Testis (tissue), 3 donors: ENCODE results near the gene NCOA6. TPM values are rescaled to one million over a fixed set of nuclear protein-coding genes. Genes with fewer than 3 reads are reported as not detected.
"Not testable (repeated sequence)": the region's sequence is repeated elsewhere in the genome, so short reads cannot be mapped to it uniquely, and the experiment has no call there.

Source experiments
- DNase-seq: peaks from one replicate; pipeline ENCODE4 v3.0.0-alpha.2; 2019
- H3K27ac ChIP-seq, 2 donors: fragments of 200-600 bp; sonication (generic); one replicate each; pipeline ENCODE4 v1.5.1; 2019
- H3K27me3 ChIP-seq: fragments of 200-600 bp; sonication (generic); one replicate; pipeline ENCODE4 v1.5.1; 2019
- H3K36me3 ChIP-seq: fragments of 200-600 bp; sonication (generic); one replicate; pipeline ENCODE4 v1.5.1; 2017; ENCODE audit warnings: low read depth; ENCODE audit errors: missing control alignments
- H3K4me1 ChIP-seq: fragments of 200-600 bp; sonication (generic); one replicate; pipeline ENCODE4 v1.5.1; 2019
- H3K4me3 ChIP-seq, 2 donors: fragments of 200-600 bp; sonication (generic); one replicate each; pipeline ENCODE4 v1.5.1; 2017 to 2019
- H3K9me3 ChIP-seq: fragments of 200-600 bp; sonication (generic); one replicate; pipeline ENCODE4 v1.5.1; 2017
- POLR2A ChIP-seq: fragments of 450-650 bp; IDR thresholded peaks from one replicate; pipeline ENCODE4 v1.6.1; 2017; ENCODE audit warnings: antibody characterized with exemption, mild to moderate bottlenecking, moderate library complexity
- WGBS, 2 donors: methylation state at CpG; one replicate each; pipeline ENCODE4 v1.1.5; 2018; 5-methylcytosine and 5-hydroxymethylcytosine counted together
- intact Hi-C: fragments of 100-400 bp; cut with DNase I; formaldehyde crosslinking; loops from one replicate; pipeline ENCODE4 v1.15.1; 2023; ENCODE audit warnings: low total_unique reads
- polyA plus RNA-seq: library from polyadenylated mRNA; stranded (reverse); fragments of 350-450 nt; fragmentation: Illumina TruSeq; extraction: RNeasy Lipid Tissue Mini Kit (QIAGEN cat#74804); gene quantifications from one replicate; pipeline ENCODE4 v1.2.3, GENCODE V29; 2014; ENCODE audit warnings: low read depth, low replicate concordance; ENCODE audit not compliant: insufficient read depth
- total RNA-seq, 2 donors: library from RNA; depleted of rRNA; stranded (reverse); fragments of >200 nt; gene quantifications; one replicate each; pipeline ENCODE4 v1.2.3, GENCODE V29; 2016
- TF ChIP-seq, protein P1 (sequence below), 3 experiments: fragments of 450-650 bp in 2 of 3; fragments of 200-600 bp in 1 of 3; sonication (generic) in 1 of 3; IDR thresholded peaks; one replicate each; pipeline ENCODE4 v1.5.1; 2016 to 2019; ENCODE audit warnings: antibody characterized with exemption in 3 of 3, mild to moderate bottlenecking in 2 of 3, moderate library complexity in 1 of 3

Gene NCOA6
- total and polyA plus RNA-seq, 3 donors from 2014 or later: 45.2 to 54.4 (median 48.1) TPM

GRCh38 chr20:34716921-34717229 is 108.6 kb downstream of the NCOA6 start:
- no peaks in the 10 kb centered on the region for H3K36me3 ChIP-seq
- TF ChIP-seq POLR2A: no peak
- TF ChIP-seq, protein P1, sequence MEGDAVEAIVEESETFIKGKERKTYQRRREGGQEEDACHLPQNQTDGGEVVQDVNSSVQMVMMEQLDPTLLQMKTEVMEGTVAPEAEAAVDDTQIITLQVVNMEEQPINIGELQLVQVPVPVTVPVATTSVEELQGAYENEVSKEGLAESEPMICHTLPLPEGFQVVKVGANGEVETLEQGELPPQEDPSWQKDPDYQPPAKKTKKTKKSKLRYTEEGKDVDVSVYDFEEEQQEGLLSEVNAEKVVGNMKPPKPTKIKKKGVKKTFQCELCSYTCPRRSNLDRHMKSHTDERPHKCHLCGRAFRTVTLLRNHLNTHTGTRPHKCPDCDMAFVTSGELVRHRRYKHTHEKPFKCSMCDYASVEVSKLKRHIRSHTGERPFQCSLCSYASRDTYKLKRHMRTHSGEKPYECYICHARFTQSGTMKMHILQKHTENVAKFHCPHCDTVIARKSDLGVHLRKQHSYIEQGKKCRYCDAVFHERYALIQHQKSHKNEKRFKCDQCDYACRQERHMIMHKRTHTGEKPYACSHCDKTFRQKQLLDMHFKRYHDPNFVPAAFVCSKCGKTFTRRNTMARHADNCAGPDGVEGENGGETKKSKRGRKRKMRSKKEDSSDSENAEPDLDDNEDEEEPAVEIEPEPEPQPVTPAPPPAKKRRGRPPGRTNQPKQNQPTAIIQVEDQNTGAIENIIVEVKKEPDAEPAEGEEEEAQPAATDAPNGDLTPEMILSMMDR (IDR thresholded peaks at IDR 0.05): no peak

GRCh38 chr20:34715384-34715783 is 110.1 kb downstream of the NCOA6 start:
- Histone ChIP-seq H3K4me1 (peaks cover 10% of the 10 kb centered on the region), H3K27ac (no peak overlapping the region), H3K27me3 (no peaks in the 10 kb centered on the region), H3K9me3 (no peaks in the 10 kb centered on the region), H3K4me3 (no peak overlapping the region), H3K36me3 (no peaks in the 10 kb centered on the region)
- no peak for DNase-seq
- intact Hi-C loops: no loop called here
- TF ChIP-seq, protein P1 (IDR thresholded peaks at IDR 0.05): no peak
- no peak for TF ChIP-seq POLR2A
- 95% methylated on average over 4 of the region's 4 CpGs for WGBS, 2 donors

More at GRCh38 chr20:34716921-34717229, 108.6 kb downstream of the NCOA6 start:
- intact Hi-C loops: no loop called here
- Histone ChIP-seq H3K9me3 (no peaks in the 10 kb centered on the region), H3K4me1 (peaks cover 6% of the 10 kb centered on the region), H3K4me3 (no peak overlapping the region), H3K27me3 (no peaks in the 10 kb centered on the region), H3K27ac (no peak overlapping the region)
- 92 to 97% methylated on average over 2 of the region's 2 CpGs for WGBS, 2 donors
- DNase-seq: no peak

- H3K27me3 ChIP-seq, H3K9me3 ChIP-seq, DNase-seq, H3K36me3 ChIP-seq, H3K4me3 ChIP-seq, intact Hi-C loops, H3K27ac ChIP-seq: not testable (repeated sequence)
- peaks cover 11% of the 10 kb centered on the region for H3K4me1 ChIP-seq
- WGBS, 2 donors: 92 to 95% methylated on average over 10 of the region's 10 CpGs
Measured at GRCh38 chr20:34713944-34714515, 111.4 kb downstream of the NCOA6 start.

DNA sequence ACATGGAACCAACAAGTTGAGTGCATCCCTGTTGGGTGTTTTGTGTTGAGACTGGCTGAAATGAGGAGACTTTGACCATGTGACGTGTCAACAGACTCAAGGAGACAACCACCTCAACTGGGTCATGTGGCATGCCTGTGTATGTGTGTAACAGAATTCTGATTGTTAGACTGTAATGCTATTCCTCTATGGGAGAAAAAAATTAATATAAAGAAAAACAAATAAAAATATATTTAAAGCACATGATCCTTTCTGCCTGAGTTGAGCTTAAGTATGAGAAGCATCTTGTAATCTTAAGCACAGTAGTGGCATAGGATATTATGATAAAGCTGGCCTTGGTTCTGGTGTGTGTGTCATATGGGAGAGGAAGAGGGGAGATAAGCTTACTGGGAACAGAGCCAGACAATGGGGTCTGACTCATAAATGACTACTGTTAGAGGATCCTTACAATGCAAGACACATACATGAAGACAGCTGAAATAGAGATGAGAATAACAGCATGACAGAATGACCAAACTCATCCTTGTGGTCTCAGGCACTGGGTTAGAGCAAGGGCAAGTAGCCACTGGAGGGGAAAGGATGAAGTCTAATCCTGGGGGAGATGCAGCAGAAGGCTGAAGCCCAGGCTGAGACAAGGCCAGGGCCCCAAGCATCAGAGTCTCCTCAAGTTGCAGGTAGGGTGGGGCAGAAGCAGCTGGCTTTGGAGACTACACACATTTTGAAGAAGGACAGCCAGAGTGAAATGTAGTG is 112.1 kb downstream of the NCOA6 start:
- WGBS, 2 donors: 83 to 89% methylated on average over 1 of the region's 1 CpG
- Histone ChIP-seq H3K4me3 (no peak overlapping the region), H3K27me3 (no peaks in the 10 kb centered on the region), H3K4me1 (peaks cover 11% of the 10 kb centered on the region), H3K27ac (no peak overlapping the region), H3K36me3 (no peaks in the 10 kb centered on the region), H3K9me3 (no peaks in the 10 kb centered on the region)
- DNase-seq: peak; percentile 28
- intact Hi-C loops: no loop called here
- no peak for TF ChIP-seq POLR2A
- TF ChIP-seq, protein P1 (IDR thresholded peaks at IDR 0.05): no peak

- DNase-seq: no peak
- no peak overlapping the region for H3K27ac ChIP-seq
- H3K36me3 ChIP-seq: no peaks in the 10 kb centered on the region
- intact Hi-C loops: no loop called here
- H3K27me3 ChIP-seq: no peaks in the 10 kb centered on the region
- peaks cover 11% of the 10 kb centered on the region for H3K4me1 ChIP-seq
- TF ChIP-seq POLR2A: no peak
- TF ChIP-seq, protein P1 (IDR thresholded peaks at IDR 0.05): no peak
- H3K9me3 ChIP-seq: no peaks in the 10 kb centered on the region
- 78 to 80% methylated on average over 5 of the region's 5 CpGs for WGBS, 2 donors
- no peak overlapping the region for H3K4me3 ChIP-seq
Measured at GRCh38 chr20:34712525-34713192, 112.8 kb downstream of the NCOA6 start.
